ENCODE results near the gene KCND2.

KCND2 gene

GRCh38 chr7:120793213-120793936, 520.4 kb downstream of the KCND2 start:
- Histone ChIP-seq H3K4me3 (ENCODE audit: low read length) (no peak overlapping the region), H3K9me3 (ENCODE audit: control insufficient read depth, insufficient read depth, low read length) (no peaks in the 10 kb centered on the region), H3K27ac (ENCODE audit: low read length) (no peak overlapping the region), H3K27me3 (ENCODE audit: control insufficient read depth, insufficient read depth, low read length) (no peaks in the 10 kb centered on the region), H3K36me3 (ENCODE audit: control insufficient read depth, insufficient read depth, low read length) (no peaks in the 10 kb centered on the region), H3K4me1 (ENCODE audit: control insufficient read depth, insufficient read depth, low read length) (no peaks in the 10 kb centered on the region)
- DNase-seq (ENCODE audit: low read depth, low spot score), result no peak
- WGBS (ENCODE audit: insufficient coverage, insufficient read length), result no CpG with 5 or more reads among the region's 3 CpGs

GRCh38 chr7:120794106-120794729, 521.2 kb downstream of the KCND2 start:
- H3K27ac ChIP-seq (ENCODE audit: low read length), result no peak overlapping the region
- no CpG with 5 or more reads among the region's 4 CpGs for WGBS (ENCODE audit: insufficient coverage, insufficient read length)
- no peaks in the 10 kb centered on the region for H3K27me3 ChIP-seq (ENCODE audit: control insufficient read depth, insufficient read depth, low read length)
- H3K36me3 ChIP-seq (ENCODE audit: control insufficient read depth, insufficient read depth, low read length), result no peaks in the 10 kb centered on the region
- H3K9me3 ChIP-seq (ENCODE audit: control insufficient read depth, insufficient read depth, low read length), result no peaks in the 10 kb centered on the region
- H3K4me1 ChIP-seq (ENCODE audit: control insufficient read depth, insufficient read depth, low read length), result no peaks in the 10 kb centered on the region
- DNase-seq (ENCODE audit: low read depth, low spot score), result no peak
- no peak overlapping the region for H3K4me3 ChIP-seq (ENCODE audit: low read length)

GRCh38 chr7:120797026-120797645, 524.2 kb downstream of the KCND2 start:
- Histone ChIP-seq H3K27ac (ENCODE audit: low read length) (no peak overlapping the region), H3K4me1 (ENCODE audit: control insufficient read depth, insufficient read depth, low read length) (no peaks in the 10 kb centered on the region), H3K36me3 (ENCODE audit: control insufficient read depth, insufficient read depth, low read length) (no peaks in the 10 kb centered on the region), H3K9me3 (ENCODE audit: control insufficient read depth, insufficient read depth, low read length) (no peaks in the 10 kb centered on the region), H3K4me3 (ENCODE audit: low read length) (no peak overlapping the region), H3K27me3 (ENCODE audit: control insufficient read depth, insufficient read depth, low read length) (no peaks in the 10 kb centered on the region)
- DNase-seq (ENCODE audit: low read depth, low spot score), result no peak
- no CpG with 5 or more reads among the region's 7 CpGs for WGBS (ENCODE audit: insufficient coverage, insufficient read length)

GRCh38 chr7:120799147-120799546, 526.2 kb downstream of the KCND2 start:
- DNase-seq (ENCODE audit: low read depth, low spot score), result no peak
- no CpG with 5 or more reads among the region's 1 CpG for WGBS (ENCODE audit: insufficient coverage, insufficient read length)
- H3K36me3 ChIP-seq (ENCODE audit: control insufficient read depth, insufficient read depth, low read length), result no peaks in the 10 kb centered on the region

More at GRCh38 chr7:120799147-120799546, 526.2 kb downstream of the KCND2 start:
- no peaks in the 10 kb centered on the region for H3K9me3 ChIP-seq (ENCODE audit: control insufficient read depth, insufficient read depth, low read length)
- no peaks in the 10 kb centered on the region for H3K27me3 ChIP-seq (ENCODE audit: control insufficient read depth, insufficient read depth, low read length)
- no peaks in the 10 kb centered on the region for H3K4me1 ChIP-seq (ENCODE audit: control insufficient read depth, insufficient read depth, low read length)
- H3K27ac ChIP-seq (ENCODE audit: low read length), result no peak overlapping the region
- no peak overlapping the region for H3K4me3 ChIP-seq (ENCODE audit: low read length)
